ENCODE measurements around the gene WBP11.

DNA sequence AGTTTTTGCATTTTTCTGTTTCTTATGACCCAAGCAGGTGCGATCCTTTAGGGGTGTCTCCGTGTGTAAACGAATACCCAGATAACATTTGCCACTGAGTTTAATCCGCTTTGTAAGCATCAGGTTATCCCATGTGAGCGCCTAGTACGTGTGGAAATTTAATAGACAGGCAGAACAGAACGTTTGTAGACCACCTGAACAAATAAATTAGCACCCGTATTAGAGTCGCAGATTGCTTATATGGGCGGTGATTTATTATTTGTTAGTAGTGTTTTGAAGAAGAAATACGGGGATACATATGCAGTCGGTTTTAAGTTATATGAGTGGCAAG lies 517 bp upstream of the WBP11 start:
- TF ChIP-seq, protein P1, sequence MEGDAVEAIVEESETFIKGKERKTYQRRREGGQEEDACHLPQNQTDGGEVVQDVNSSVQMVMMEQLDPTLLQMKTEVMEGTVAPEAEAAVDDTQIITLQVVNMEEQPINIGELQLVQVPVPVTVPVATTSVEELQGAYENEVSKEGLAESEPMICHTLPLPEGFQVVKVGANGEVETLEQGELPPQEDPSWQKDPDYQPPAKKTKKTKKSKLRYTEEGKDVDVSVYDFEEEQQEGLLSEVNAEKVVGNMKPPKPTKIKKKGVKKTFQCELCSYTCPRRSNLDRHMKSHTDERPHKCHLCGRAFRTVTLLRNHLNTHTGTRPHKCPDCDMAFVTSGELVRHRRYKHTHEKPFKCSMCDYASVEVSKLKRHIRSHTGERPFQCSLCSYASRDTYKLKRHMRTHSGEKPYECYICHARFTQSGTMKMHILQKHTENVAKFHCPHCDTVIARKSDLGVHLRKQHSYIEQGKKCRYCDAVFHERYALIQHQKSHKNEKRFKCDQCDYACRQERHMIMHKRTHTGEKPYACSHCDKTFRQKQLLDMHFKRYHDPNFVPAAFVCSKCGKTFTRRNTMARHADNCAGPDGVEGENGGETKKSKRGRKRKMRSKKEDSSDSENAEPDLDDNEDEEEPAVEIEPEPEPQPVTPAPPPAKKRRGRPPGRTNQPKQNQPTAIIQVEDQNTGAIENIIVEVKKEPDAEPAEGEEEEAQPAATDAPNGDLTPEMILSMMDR (IDR thresholded peaks at IDR 0.05; ENCODE audit: insufficient read depth, low read length, poor library complexity, severe bottlenecking), result no peak
- no peak for TF ChIP-seq EZH2phosphoT487 (conservative IDR thresholded peaks at IDR 0.05; ENCODE audit: low read length)
